ENCODE results near the gene ZNF557.

DNA sequence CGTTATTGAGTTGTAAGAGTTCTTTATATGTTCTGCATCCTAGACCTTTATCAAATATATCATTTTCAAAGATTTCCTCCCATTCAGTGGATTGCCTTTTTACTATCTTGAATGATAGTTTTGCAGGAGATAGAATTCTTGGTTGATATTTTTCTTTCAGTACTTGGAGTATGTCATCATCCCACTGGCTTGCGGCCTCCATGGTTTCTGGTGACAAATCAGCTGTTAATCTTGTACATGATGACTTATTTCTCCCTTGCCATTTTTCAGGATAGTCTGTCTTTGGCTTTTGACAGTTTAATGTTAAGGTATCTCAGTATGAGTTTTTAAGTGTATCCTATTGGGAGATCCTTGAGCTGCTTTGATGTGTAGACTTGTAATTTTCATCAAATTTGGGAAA, 8.5 kb downstream of the ZNF557 start:
- TF ChIP-seq CTCF (conservative IDR thresholded peaks at IDR 0.05; ENCODE audit: low read length) (no peak), EZH2phosphoT487 (IDR thresholded peaks at IDR 0.05; ENCODE audit: borderline replicate concordance) (no peak)

Measured in Loucy (cell line).